HG02970 (cell line): ENCODE data around the gene UTP18.
"Not testable (repeated sequence)": the region's sequence is repeated elsewhere in the genome, so short reads cannot be mapped to it uniquely, and the experiment has no call there.

ENCODE experiments used
- ATAC-seq: cut with Tn5 transposase; IDR thresholded peaks from one replicate; pipeline ENCODE4 v1.9.1; 2021; ENCODE audit warnings: mild to moderate bottlenecking, moderate library complexity, moderate number of reproducible peaks; ENCODE audit not compliant: unreplicated experiment, low FRiP score

UTP18 gene

DNA sequence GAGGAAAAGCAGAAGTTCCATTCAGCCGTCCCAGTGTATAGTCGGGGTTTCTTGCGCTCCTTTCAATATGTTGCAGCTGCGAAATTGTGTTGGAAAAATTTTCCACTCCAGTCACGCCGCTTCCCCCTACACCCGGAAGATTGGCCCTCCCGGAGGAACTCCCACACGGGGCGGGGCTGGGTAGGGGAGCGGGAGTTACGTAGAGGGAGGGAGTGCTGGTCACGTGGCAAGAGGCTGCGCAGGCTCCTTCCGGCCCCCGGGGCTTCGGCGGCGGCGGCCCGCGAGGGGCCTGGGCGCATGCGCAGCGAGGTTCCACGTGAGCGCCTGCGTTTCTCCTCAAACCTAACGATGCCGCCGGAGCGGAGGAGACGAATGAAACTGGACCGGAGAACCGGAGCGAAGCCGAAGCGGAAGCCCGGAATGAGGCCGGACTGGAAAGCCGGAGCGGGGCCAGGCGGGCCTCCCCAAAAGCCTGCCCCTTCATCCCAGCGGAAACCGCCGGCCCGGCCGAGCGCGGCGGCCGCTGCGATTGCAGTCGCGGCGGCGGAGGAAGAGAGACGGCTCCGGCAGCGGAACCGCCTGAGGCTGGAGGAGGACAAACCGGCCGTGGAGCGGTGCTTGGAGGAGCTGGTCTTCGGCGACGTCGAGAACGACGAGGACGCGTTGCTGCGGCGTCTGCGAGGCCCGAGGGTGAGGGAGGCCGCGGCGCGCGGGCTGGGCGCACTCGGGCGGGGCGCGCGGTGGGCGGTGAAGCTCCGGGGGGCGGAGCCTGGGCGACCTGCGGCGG is at the start of gene UTP18:
TSS of gene UTP18 (plus strand) at position 310 of the 787 bp plus-strand sequence. CDS start at position 349, 39 bp downstream.
- peak; percentile 80 for ATAC-seq

DNA sequence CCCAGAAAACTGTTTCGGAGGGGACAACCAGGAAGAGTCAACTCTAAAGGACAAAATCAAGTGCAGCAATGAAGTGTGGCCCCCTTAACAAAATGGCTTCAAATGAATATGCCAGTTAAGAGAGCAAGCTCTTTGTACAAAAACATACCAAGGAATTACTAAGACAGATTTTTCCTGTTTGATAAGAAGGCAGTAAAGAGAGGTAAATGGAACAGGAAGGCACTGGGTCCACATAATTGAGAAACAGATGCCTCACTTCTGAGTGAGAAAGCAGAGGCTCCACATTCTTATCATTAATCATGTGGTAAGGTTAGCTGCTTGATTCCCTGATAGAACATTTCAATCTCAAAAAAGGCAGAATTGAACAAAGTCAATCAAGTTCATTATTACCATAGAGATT is 45.4 kb upstream of the UTP18 start:
- ATAC-seq: no peak

DNA sequence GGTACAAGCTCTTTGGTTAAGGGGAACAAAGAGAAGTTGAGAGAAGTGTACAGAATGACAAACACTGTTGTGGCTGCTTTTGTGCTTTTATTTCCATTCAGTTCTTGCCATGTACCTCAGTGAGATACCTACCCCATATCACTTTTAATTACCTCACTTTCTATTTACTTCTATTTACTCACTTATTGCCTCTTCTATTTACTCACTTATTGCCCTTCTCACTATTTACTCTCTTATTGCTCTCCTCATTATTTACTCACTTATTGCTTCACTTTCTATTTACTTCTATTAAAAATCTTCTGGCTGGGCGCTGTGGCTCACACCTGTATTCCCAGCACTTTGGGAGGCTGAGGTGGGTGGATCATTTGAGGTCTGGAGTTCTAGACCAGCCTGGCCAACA is 42.4 kb upstream of the UTP18 start:
- no peak for ATAC-seq

DNA sequence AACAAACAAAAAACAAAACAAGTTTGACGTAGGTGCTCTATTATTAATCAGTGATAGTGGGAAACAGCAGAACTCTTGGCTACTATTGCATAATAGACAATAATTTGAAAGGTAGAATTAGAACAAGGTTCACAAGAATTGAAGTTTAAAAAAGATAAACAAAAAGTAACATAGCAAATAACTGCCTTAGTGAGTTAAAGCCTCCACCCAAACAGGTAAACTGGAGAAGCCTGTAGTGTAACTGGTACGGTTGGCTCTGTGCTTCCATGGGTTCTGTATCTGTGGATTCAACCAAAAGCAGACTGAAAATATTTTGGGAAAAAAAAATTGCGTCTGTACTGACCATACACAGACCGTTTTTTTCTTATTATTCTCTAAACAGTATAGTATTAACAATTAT is 39.0 kb upstream of the UTP18 start:
- ATAC-seq: no peak

DNA sequence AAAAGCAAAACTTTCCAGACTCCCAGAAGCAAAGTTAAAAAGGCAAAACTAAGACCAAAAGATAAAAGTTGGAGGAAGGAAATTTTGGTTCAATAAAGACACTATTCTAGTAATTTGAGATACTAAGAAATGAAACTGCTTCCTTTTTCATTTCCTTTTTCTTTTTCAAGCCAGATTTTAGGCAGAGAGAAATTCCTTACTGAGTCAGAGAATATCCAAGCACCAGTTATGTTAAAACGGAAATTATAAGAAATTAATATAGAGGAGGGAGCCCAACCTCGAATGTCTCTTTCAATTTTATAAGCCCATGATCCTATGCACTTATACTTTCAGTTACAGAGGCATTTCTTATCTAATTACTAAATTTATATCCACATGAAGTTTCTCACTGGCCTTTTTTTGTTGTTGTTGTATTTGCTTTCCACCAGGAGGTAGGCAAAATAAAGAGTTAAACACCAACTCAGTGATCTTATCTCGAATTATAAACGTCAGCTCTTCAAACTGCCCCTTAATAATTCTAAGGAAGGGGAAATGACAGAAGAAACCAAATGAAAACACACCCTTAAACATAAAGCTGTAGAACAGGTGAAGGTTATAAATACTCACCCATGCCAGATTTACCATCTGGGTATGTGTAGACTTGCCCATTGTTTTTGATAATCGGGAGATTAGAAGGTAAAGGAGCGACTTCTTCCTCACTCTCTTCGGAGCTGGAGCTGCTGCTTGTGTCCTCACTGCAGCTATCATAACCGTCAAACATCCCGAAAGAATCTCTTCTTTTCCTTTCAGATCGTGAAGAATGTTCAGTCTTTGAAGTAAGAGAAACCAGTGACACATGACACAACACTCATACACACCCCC is 35.7 kb upstream of the UTP18 start:
- ATAC-seq: no peak

DNA sequence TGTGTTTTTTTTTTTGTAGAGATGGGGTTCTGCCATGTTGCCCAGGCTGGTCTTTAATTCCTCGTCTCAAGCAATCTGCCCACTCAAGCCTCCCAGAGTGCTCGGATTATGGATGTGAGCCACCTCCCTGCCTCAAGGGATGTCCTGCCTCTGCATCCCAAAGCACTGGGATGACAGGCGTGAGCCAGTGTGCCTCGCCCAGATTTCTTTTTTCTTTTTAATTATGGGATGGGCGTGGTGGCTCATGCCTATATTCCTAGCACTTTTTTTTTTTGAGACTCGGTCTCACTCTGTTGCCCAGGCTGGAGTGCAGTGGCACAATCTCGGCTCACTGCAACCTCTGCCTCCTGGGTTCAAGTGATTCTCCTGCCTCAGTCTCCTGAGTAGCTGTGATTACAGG is 34.8 kb upstream of the UTP18 start:
- ATAC-seq: not testable (repeated sequence)

DNA sequence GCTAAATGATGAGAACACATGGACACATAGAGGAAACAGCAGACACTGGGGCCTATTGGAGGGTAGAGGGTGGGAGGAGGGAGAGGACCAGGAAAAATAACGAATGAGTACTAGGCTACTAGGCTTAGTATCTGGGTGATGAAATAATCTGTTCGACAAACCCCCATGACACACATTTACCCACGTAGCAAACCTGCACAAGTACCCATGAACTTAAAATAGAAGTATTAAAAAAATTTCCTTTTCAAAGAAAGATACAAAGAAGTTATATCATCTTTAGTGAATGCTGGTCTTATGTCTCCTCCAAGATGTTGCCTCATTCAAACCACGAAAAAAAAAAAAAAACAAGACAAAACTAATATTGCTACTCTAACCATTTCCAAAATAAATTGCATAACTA is 32.2 kb upstream of the UTP18 start:
- no peak for ATAC-seq

DNA sequence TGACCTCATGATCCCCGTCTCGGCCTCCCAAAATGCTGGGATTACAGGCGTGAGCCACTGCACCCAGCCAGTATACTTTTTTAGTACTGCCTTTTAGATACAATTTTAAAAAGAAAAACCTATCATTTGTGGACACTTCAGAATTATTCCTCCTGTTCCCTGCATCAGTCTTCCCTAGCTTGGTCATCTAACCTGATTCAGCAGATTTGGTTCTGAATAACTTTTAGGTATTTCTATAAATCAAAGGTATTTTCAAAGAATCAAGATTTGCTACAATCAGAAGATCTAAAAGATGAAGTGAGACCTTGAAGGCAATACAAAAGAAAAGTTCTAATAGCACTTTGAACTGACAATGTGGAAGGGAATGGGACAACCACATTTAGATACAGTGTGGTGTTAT is 30.5 kb upstream of the UTP18 start:
- no peak for ATAC-seq

DNA sequence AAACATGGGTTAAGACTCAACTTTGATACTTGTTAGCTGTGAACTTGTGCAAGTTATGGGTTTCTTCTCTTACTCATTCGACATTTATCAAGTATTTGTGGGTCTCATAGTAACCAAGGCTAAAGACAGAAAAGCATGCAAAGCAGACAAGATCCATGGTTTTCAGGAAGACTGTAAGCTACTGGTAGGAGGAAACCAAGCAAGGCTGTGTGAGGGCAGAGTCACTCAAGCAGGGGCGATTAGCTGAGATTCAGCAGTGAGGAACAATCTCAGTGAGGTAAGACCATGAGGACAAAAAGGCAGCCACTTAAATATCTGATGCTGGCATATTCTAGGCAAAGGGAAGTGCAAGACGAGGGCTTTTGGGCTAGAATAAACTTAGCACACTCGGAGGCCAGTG is 30.0 kb upstream of the UTP18 start:
- ATAC-seq: no peak

DNA sequence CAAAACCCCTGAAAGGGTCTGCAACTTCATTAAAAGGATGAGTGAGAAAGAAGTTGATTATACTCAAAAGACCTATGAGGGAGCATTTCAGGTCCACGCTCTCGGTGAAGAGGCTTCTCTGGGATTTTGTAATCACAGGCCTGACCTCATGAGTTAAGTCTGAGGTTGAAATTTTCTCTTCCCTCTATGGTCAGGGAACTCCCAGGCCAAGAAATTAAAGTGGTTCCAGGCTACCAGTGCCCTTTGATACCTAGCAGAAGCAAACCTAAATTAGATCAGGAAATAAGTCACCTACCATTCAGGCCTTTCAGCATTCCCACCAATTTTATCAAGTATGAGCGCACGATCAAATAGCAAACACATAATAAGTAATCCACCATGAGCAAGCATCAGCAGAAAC is 28.3 kb upstream of the UTP18 start:
- ATAC-seq: no peak

DNA sequence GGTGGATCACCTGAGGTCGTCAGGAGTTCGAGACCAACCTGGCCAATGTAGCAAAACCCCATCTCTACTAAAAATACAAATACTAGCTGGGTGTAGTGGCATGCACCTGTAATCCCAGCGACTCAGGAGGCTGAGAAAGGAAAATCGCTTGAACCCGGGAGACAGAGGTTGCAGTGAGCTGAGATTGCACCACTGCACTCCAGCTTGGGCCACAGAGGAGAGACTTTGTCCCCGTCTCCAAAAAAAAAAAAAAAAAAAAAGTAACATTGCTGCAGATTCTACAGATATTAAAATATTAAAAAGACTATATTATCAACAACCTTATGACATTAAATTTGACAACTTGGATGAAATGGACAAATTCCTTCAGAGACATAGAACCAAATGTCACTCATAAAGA is 26.2 kb upstream of the UTP18 start:
- ATAC-seq: no peak

DNA sequence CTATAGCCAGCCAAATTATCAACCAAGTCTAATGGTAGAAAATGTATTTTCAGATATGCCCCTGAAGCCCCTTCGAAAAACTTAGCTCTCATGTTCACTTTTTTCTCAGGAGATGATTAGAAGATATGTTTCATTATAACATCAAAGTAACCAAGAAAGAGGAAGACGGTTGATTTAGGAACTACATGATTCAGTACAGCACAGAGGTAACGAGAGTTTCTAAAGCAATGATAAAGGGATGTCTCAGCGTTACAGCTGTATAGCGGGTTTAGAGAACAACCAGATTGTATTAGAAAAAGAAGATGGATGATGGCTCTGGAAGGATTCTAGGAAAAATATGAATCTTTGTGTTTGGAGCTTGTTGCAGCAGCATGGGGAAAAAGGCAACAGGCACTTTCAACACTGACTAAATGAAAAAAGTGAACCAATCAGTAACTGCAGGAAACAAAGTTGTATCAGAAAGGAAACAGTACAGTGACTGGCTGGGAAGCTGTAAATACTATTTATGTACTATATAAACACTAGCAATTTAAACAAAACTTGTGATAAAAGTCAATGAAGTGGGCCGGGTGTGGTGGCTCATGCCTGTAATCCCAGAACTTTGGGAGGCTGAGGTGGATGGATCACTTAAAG is 22.0 kb upstream of the UTP18 start:
- no peak for ATAC-seq

DNA sequence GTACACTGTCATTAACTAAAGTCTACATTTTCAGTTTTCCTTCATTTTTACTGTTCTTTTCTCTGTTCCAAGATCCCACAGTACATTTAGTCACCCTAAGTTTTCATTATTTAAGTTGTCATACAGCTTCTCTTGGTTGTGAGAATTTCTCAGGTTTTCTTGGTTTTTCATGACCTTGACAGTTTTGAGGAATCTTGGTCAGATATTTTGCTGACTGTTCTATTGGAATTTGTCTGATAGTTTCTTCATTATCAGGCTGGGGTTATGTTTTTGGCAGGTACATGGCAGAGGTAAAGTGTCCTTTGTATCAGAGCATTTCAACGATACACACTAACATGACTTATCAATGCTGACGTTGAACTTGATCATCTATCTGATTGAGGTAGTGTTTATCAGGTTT is 20.1 kb upstream of the UTP18 start:
- no peak for ATAC-seq

DNA sequence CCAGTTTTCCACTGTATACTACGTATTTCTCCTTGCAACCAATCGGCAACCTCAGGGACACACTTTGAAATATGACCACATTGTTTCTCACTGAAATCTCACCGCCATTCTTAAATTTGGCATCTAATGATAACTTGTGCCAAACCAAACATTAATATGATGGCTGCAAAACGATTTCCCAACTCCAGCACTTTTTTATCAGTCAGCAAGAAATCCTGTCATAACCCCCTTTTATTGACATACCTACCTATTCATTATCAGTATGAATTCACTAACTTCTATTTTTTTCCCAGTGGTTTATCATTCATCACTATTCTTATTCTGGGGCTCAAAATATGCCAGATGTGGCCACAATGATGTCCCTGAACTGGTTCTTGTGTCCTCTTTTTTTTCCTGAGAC is 16.3 kb upstream of the UTP18 start:
- ATAC-seq: no peak

DNA sequence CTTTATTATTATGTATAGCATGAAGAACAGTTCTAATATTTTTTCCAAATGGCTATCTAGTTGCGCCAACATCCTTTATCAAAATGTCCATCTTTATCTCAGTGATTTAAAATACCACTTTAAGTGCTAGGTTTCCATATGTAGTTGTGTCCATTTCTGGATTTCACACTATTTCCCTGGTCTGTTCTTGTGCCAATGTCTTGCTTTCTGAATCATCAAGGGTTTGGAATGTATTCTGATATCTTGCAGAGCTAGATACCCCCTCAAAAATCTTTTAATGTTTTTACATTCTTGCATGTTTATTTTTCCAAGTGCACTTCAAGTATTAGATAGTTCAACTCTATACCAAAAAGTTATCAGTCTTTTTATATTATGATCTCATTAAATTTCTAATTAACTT is 14.8 kb upstream of the UTP18 start:
- no peak for ATAC-seq

DNA sequence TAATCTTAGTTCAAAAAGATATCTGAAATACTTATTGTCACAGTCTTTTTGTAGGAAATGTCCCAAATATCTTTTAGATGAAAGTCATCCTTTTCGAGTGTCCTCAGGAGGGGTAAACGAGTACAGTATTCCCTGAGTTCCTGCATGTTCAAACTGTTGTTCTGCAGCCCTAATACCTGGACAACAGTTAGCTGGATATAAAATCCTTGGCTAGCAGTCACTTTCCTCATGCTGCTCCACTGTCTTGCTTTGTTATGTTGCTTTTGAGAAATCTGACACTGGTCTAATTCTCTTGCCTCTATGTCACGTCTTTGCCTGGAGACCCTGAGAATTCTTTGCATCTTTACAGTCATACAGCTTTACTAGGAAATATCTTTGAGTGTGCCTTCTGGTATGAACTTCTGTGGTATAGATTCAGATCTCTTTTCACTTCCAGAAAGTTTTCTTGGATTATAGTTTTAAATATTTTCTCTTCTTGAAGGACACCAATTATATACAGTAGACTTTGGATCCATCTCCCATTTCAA is 10.0 kb upstream of the UTP18 start:
- no peak for ATAC-seq

DNA sequence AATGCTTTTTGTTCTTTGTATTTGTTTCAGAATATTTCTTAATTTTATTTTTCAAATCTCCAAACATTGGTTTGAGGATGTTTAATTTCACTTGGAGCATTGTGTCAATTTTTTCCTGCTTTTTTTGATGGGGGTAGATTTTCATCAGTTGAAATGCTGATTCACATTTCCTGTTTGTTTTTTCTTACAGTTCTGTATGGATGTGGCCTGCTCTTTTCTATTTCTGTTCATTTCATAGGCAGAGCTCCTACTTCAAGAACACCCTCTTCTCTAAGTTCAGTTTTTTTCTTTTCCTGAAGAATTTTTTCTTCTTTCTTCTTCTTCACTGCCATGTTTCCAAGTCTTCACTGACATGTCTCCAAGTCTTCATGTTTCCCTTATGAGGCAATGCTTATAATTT is 9.3 kb upstream of the UTP18 start:
- ATAC-seq: no peak

DNA sequence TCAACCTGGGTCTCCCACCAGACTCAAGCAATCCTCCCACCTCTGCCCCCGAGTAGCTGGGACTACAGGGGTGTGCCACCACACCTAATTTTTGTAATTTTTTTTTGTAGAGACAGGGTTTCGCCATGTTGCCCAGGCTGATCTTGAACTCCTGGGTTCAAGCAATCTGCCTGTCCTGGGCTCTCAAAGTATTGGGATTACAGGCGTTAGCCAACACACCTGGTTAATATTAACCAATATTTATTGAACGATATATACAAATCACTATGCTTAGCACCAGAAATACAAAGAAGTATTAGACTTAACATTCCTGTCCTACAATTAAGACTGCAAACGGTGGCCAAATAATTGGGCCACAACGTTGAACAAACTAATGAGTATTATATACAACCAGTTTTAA is 4.7 kb upstream of the UTP18 start:
- no peak for ATAC-seq

DNA sequence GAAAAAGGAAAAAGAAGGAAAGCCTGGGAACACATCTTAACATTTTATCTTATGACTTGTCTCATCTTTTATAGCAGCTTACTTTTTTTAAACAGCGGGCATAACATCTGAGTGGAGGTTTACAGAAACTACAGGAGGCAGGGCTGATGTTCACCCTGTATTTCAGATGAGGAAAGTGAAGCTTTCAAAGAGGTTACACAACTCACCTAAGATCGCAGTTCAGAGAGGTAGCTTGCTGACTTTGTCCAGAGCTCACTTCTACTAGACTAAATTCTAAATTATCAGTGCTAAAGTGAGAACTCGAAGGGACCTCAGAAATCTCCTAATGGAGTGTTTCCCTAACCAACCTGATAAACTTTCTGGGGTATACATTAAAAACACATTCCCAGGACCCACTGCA is 4.2 kb upstream of the UTP18 start:
- ATAC-seq: no peak

DNA sequence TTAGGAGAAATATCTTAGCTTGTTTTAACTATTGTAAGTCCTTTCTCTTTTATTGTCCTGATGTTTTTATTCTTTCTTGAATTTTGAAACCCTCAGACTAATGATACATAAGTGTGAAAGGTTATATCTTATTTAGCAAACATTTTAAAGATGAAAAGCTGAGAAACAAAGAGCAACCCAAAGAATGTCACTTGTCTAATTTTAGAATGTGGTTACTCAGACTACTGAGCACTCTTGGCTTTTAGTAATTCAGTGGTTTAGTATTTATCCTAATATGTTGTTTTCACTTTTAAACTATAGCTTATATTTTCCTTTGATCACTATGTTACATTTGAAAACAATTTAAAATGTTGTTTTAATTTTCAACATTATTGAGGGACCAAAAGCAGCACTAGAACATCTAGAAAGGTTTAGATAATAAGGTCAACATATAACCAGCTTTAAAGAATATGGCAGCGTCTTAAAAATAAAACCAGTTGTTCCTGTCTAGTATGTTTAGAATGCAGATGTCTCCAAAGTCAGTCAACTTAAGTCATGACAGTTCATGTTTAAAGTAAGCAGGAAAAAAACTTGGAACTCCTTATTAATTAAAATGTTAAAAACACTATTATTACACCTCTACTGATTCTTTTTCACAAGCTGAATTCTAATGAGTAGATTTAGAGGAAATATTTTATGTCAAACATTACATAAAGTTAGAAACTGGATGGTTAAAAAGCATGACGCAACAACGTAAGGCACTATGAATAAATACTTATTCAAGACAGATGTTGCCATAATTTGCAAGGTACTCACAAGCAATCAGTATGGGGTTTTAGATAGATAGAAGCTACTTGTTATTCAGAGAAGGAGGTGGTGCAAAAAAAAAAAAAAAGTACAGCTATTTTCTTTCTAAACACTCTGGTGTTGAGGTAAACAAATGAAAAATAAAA is 2.9 kb upstream of the UTP18 start:
- ATAC-seq: no peak
